Measurements from ENCODE around the gene GAD2.
"Not testable (repeated sequence)": the region's sequence is repeated elsewhere in the genome, so short reads cannot be mapped to it uniquely, and the experiment has no call there.

Gene GAD2

DNA sequence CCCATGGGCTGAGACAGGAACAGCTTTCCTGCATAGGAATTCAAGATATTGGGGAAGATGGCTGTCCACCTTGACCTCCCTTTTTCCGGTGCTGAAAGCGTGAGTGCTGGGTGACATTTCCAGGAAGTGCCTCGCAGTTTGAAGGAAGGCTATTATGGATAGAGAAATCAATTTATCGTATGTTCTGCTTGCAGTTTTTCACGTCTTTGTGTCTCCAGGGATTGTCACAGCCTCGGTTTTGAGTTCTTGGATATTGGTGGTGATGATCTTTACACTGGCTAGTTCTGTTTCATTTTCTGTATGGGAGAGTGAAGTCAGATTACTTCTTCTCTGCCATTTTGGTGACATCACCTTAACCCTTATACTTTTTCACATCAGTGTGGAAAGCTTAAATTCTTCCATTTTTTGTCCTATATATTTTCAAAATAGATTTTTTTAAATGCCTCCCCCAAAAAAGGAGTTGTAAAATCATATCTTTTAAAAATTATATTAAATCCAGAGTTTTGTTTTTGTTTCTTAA, 119.1 kb downstream of the GAD2 start:
- TF ChIP-seq RARB (CRISPR knock-in tag; IDR thresholded peaks at IDR 0.05) (no peak), ZNF8 (CRISPR knock-in tag; IDR thresholded peaks at IDR 0.05) (no peak)
- no peak; the same call in 2 of the 3 replicates for ATAC-seq

DNA sequence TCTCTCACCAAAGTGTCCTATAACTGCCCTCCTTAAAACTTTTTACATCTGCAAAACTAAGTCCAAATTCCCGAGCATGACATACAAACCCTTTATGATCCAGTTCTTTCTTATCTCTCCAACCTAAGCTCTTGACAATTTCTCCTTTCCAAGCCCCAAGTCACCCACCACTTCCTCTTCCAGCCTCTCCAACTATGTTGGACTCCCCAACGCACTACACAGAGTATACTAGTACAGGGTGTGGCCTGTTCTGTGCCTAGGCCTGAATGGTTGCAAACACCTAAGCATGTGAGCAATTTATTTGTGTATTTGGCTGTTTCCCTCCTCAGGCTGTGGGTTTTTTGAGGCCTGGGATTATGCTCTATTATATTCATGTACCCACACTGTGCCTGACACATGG, 120.4 kb downstream of the GAD2 start:
- ATAC-seq: no peak
- TF ChIP-seq ESRRG (CRISPR knock-in tag; IDR thresholded peaks at IDR 0.05): no peak
- no peak for TF ChIP-seq ZNF565 (CRISPR knock-in tag; conservative IDR thresholded peaks at IDR 0.05; ENCODE audit: low read depth)
- TF ChIP-seq, protein P1, sequence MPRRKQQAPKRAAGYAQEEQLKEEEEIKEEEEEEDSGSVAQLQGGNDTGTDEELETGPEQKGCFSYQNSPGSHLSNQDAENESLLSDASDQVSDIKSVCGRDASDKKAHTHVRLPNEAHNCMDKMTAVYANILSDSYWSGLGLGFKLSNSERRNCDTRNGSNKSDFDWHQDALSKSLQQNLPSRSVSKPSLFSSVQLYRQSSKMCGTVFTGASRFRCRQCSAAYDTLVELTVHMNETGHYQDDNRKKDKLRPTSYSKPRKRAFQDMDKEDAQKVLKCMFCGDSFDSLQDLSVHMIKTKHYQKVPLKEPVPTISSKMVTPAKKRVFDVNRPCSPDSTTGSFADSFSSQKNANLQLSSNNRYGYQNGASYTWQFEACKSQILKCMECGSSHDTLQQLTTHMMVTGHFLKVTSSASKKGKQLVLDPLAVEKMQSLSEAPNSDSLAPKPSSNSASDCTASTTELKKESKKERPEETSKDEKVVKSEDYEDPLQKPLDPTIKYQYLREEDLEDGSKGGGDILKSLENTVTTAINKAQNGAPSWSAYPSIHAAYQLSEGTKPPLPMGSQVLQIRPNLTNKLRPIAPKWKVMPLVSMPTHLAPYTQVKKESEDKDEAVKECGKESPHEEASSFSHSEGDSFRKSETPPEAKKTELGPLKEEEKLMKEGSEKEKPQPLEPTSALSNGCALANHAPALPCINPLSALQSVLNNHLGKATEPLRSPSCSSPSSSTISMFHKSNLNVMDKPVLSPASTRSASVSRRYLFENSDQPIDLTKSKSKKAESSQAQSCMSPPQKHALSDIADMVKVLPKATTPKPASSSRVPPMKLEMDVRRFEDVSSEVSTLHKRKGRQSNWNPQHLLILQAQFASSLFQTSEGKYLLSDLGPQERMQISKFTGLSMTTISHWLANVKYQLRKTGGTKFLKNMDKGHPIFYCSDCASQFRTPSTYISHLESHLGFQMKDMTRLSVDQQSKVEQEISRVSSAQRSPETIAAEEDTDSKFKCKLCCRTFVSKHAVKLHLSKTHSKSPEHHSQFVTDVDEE (CRISPR knock-in tag; IDR thresholded peaks at IDR 0.05): no peak
- TF ChIP-seq ISL1 (CRISPR knock-in tag; IDR thresholded peaks at IDR 0.05): no peak

DNA sequence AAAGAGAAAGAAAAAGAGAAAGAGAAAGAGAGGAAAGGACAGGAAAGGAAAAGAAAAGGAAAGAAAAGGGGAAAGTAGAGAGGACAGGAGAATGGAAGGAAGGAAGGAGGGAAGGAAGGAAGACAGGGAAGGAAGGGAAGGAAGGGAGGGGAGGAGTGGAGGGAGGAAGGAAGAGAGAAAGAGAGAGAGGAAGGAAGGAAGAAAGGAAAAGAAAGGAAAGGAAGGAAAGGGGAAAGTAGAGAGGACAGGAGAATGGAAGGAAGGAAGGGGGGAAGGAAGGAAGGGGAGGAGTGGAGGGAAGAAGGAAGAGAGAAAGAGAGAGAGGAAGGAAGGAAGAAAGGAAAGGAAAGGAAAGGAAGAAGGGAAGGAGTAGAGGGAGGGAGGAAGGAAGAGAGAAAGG, 125.1 kb downstream of the GAD2 start:
- no peak for ATAC-seq
- no peak for TF ChIP-seq ZFP30 (CRISPR knock-in tag; IDR thresholded peaks at IDR 0.05)
- TF ChIP-seq, protein P2, sequence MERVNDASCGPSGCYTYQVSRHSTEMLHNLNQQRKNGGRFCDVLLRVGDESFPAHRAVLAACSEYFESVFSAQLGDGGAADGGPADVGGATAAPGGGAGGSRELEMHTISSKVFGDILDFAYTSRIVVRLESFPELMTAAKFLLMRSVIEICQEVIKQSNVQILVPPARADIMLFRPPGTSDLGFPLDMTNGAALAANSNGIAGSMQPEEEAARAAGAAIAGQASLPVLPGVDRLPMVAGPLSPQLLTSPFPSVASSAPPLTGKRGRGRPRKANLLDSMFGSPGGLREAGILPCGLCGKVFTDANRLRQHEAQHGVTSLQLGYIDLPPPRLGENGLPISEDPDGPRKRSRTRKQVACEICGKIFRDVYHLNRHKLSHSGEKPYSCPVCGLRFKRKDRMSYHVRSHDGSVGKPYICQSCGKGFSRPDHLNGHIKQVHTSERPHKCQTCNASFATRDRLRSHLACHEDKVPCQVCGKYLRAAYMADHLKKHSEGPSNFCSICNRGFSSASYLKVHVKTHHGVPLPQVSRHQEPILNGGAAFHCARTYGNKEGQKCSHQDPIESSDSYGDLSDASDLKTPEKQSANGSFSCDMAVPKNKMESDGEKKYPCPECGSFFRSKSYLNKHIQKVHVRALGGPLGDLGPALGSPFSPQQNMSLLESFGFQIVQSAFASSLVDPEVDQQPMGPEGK (CRISPR knock-in tag; IDR thresholded peaks at IDR 0.05; ENCODE audit: borderline replicate concordance): no peak
- no peak for TF ChIP-seq GLIS3 (CRISPR knock-in tag; IDR thresholded peaks at IDR 0.05)

DNA sequence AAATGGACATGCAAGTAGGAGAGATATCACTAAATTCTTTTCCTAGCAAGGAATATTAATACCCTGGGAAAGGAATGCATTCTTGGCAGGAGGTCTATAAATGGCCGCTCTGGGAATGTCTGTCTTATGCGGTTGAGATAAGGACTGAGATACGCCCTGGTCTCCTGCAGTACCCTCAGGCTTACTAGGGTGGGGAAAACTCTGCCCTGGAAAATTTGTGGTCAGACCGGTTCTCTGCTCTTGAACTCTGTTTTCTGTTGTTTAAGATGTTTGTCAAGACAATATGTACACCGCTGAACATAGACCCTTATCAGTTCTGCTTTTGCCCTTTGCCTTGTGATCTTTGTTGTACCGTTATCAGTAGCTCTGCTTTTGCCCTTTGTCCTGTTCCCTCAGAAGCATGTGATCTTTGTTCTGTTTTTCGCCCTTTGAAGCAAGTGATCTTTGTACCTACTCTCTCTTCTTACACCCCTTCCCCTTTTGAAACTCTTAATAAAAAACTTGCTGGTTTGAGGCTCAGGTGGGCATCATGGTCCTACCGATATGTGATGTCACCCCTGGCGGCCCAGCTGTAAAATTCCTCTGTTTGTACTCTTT, 132.3 kb downstream of the GAD2 start:
- not testable (repeated sequence) for ATAC-seq

Data from SK-N-SH treated with all-trans-retinoic acid at 6 μM for 48 hours (cell line).